OCI-LY7 (cell line): ENCODE results near the gene CCDC91.

Experiments used
- CTCF ChIP-seq: fragments of 200-600 bp; sonication (generic); conservative IDR thresholded peaks from 2 replicates; pipeline ENCODE4 v1.5.1; 2014; ENCODE audit warnings: mild to moderate bottlenecking, antibody characterized with exemption, low read length, moderate library complexity, mixed read lengths
- EZH2phosphoT487 ChIP-seq: fragments of 200-600 bp; sonication (generic); IDR thresholded peaks from 2 replicates; pipeline ENCODE4 v1.6.1; 2018; ENCODE audit warnings: low read depth, borderline replicate concordance, mild to moderate bottlenecking, mixed run types, antibody characterized with exemption, low read length, moderate library complexity, mixed read lengths

GRCh38 chr12:28349196-28349595 is 158.9 kb downstream of the CCDC91 start:
- TF ChIP-seq CTCF = no peak
- TF ChIP-seq EZH2phosphoT487 = no peak
